HG03097 (cell line): ENCODE measurements around the gene PNPLA2.

ENCODE experiments used
- ATAC-seq: cut with Tn5 transposase; IDR thresholded peaks from one replicate; pipeline ENCODE4 v1.9.1; 2021; ENCODE audit not compliant: unreplicated experiment, low FRiP score

PNPLA2 gene

GRCh38 chr11:868394-868793 lies 49.7 kb downstream of the PNPLA2 start:
- no peak for ATAC-seq

- ATAC-seq: no peak
Measured at GRCh38 chr11:868802-869201, 50.1 kb downstream of the PNPLA2 start.

GRCh38 chr11:869399-870126 lies 50.8 kb downstream of the PNPLA2 start:
- no peak for ATAC-seq

GRCh38 chr11:870127-870413 lies 51.4 kb downstream of the PNPLA2 start:
- ATAC-seq: no peak

- no peak for ATAC-seq
Measured at GRCh38 chr11:870418-870817, 51.7 kb downstream of the PNPLA2 start.

GRCh38 chr11:871472-871871 lies 52.8 kb downstream of the PNPLA2 start:
- no peak for ATAC-seq

GRCh38 chr11:872799-873198 lies 54.1 kb downstream of the PNPLA2 start:
- no peak for ATAC-seq

- ATAC-seq: no peak
Measured at GRCh38 chr11:873706-874105, 55.0 kb downstream of the PNPLA2 start.
